GM12878 (cell line): ENCODE measurements around the gene VPS13C. TPM values are rescaled to one million over a fixed set of nuclear protein-coding genes. Genes with fewer than 3 reads are reported as not detected.

Experiments used
- ATAC-seq: fragments of 200-7000 bp; cut with Tn5 transposase; 3 replicates; pipeline ENCODE4 v1.9.1; 2020; ENCODE audit warnings: mild to moderate bottlenecking, moderate library complexity
- BruUV-seq: library from RNA; stranded (reverse); fragments of 400-500 nt; replicated peaks from 2 replicates; lab custom pipeline; 2021; lab: Mats Ljungman, UMichigan
- CTCF ChIA-PET: fragments of 300-600 bp; sonication (Branson Sonifier 250); formaldehyde crosslinking; extraction: SDS; loops from one replicate; lab custom pipeline; 2021; ENCODE audit warnings: inconsistent platforms; lab: Yijun Ruan, JAX
- POLR2A ChIA-PET: fragments of 350-600 bp; formaldehyde crosslinking; extraction: SDS; loops from one replicate; lab custom pipeline; 2021; ENCODE audit warnings: inconsistent platforms; lab: Charles Lee
- RAD21 ChIA-PET: fragments of 300-600 bp; sonication (Branson Sonifier 250); formaldehyde crosslinking; loops from one replicate; lab custom pipeline; 2023; ENCODE audit warnings: antibody characterized with exemption; ENCODE audit not compliant: unreplicated experiment; lab: Charles Lee
- SMC1A ChIA-PET: fragments of 300-600 bp; sonication (Branson Sonifier 250); formaldehyde crosslinking; loops from one replicate; lab custom pipeline; 2023; ENCODE audit not compliant: unreplicated experiment, uncharacterized antibody; lab: Charles Lee
- DNase-seq: peaks from one replicate; pipeline ENCODE4 v3.0.0-alpha.2; 2011; ENCODE audit warnings: low read depth, low spot score
- FAIRE-seq: peaks from 3 replicates; lab custom pipeline; 2011; peaks lifted over from hg19 to GRCh38; lab: Jason Lieb, UNC
- H2AFZ ChIP-seq: 2 replicates; pipeline ENCODE4 v1.6.0; 2011; ENCODE audit warnings: low read depth, low read length, control low read depth; ENCODE audit not compliant: control insufficient read depth
- H3K27ac ChIP-seq: 2 replicates; pipeline ENCODE4 v1.5.1; 2011; ENCODE audit warnings: control low read depth; ENCODE audit not compliant: control insufficient read depth, insufficient read depth
- H3K27me3 ChIP-seq, 2 experiments: replicated peaks in 1 of 2; 2 replicates each; pipeline versions ENCODE4 v1.6.0 to v1.6.1; 2011; ENCODE audit warnings: low read length in 1 of 2; ENCODE audit not compliant: control insufficient read depth in 2 of 2, insufficient read depth in 2 of 2
- H3K36me3 ChIP-seq, 2 experiments: 2 replicates each; pipeline ENCODE4 v1.5.1; 2011; ENCODE audit warnings: low read length in 1 of 2; ENCODE audit not compliant: control insufficient read depth in 2 of 2, insufficient read depth in 2 of 2
- H3K4me1 ChIP-seq: 2 replicates; pipeline ENCODE4 v1.6.1; 2011; ENCODE audit warnings: mild to moderate bottlenecking, low read length, moderate library complexity, mixed read lengths; ENCODE audit not compliant: control insufficient read depth, insufficient read depth
- H3K4me2 ChIP-seq: 2 replicates; pipeline ENCODE4 v1.6.0; 2011; ENCODE audit warnings: control low read depth; ENCODE audit not compliant: control insufficient read depth, insufficient read depth
- H3K4me3 ChIP-seq: fragments of 200-600 bp; sonication (generic); 2 replicates; pipeline ENCODE4 v1.5.1; 2016
- H3K79me2 ChIP-seq: 2 replicates; pipeline ENCODE4 v1.6.0; 2011; ENCODE audit warnings: low read length; ENCODE audit not compliant: control insufficient read depth, insufficient read depth
- H3K9ac ChIP-seq: 2 replicates; pipeline ENCODE4 v1.8.0; 2011; ENCODE audit warnings: low read length, control low read depth, mixed read lengths; ENCODE audit not compliant: control insufficient read depth, insufficient read depth
- H3K9me3 ChIP-seq: replicated peaks from 3 replicates; pipeline ENCODE4 v1.5.1; 2011; ENCODE audit warnings: mild to moderate bottlenecking, low read length; ENCODE audit not compliant: control insufficient read depth, insufficient read depth
- H4K20me1 ChIP-seq: 2 replicates; pipeline ENCODE4 v1.6.0; 2011; ENCODE audit not compliant: control insufficient read depth, insufficient read depth
- BCL11A ChIP-seq: IDR thresholded peaks from 2 replicates; pipeline ENCODE4 v1.6.1; 2011; ENCODE audit warnings: low read depth, low read length
- E2F8 ChIP-seq: fragments of 450-650 bp; IDR thresholded peaks from 2 replicates; pipeline ENCODE4 v1.6.1; 2018; ENCODE audit warnings: mild to moderate bottlenecking, low read depth, moderate library complexity; ENCODE audit not compliant: partially characterized antibody
- EED ChIP-seq: sonication (generic); IDR thresholded peaks from 2 replicates; pipeline ENCODE4 v1.6.1; 2016; ENCODE audit warnings: antibody characterized with exemption, low read depth
- IKZF1 ChIP-seq: fragments of 450-650 bp; conservative IDR thresholded peaks from 2 replicates; pipeline ENCODE4 v1.6.1; 2017; ENCODE audit warnings: antibody characterized with exemption, mild to moderate bottlenecking
- MAX ChIP-seq: IDR thresholded peaks from 2 replicates; pipeline ENCODE4 v1.6.1; 2012; ENCODE audit warnings: low read depth, low read length, improper control_type of control experiment
- RAD21 ChIP-seq: IDR thresholded peaks from 2 replicates; pipeline ENCODE4 v1.6.1; 2011; ENCODE audit warnings: mild to moderate bottlenecking, low read depth, low read length, moderate library complexity; ENCODE audit not compliant: insufficient read depth
- RBBP5 ChIP-seq: fragments of 200-600 bp; sonication (generic); conservative IDR thresholded peaks from 2 replicates; pipeline ENCODE4 v1.6.1; 2016
- SMARCA5 ChIP-seq: fragments of 450-650 bp; IDR thresholded peaks from 2 replicates; pipeline ENCODE4 v1.6.1; 2017; ENCODE audit warnings: mild to moderate bottlenecking
- SP1 ChIP-seq: IDR thresholded peaks from one replicate; pipeline ENCODE4 v1.6.1; 2011; ENCODE audit warnings: low read depth, low read length
- SPI1 ChIP-seq: IDR thresholded peaks from 2 replicates; pipeline ENCODE4 v1.6.1; 2011; ENCODE audit warnings: low read depth, mild to moderate bottlenecking, low read length, moderate library complexity, borderline replicate concordance; ENCODE audit not compliant: insufficient read depth
- USF2 ChIP-seq: IDR thresholded peaks from 2 replicates; pipeline ENCODE4 v1.6.1; 2011; ENCODE audit warnings: low read depth, low read length, improper control_type of control experiment, borderline replicate concordance
- ZNF592 ChIP-seq: fragments of 450-650 bp; IDR thresholded peaks from 2 replicates; pipeline ENCODE4 v1.6.1; 2017; ENCODE audit warnings: mild to moderate bottlenecking, moderate library complexity
- ZSCAN29 ChIP-seq: fragments of 450-650 bp; IDR thresholded peaks from 2 replicates; pipeline ENCODE4 v1.6.1; 2017; ENCODE audit warnings: mild to moderate bottlenecking, moderate library complexity
- in situ Hi-C: fragments of 300-500 bp; cut with MboI; formaldehyde crosslinking; loops from 9 replicates; pipeline ENCODE4 v1.14.3; 2018; ENCODE audit warnings: mixed read lengths
- intact Hi-C: fragments of 100-400 bp; cut with micrococcal nuclease; formaldehyde crosslinking; loops from one replicate; pipeline ENCODE4 v1.14.2; 2022; ENCODE audit not compliant: unreplicated experiment
- polyA plus RNA-seq, 11 experiments: library from polyadenylated mRNA; depleted of rRNA in 4 of 11; unstranded in 6 of 11; stranded (reverse) in 5 of 11; fragments of >200 nt; fragmentation: Nextera tagmentation in 4 of 11; fragmentation: Illumina TruSeq in 1 of 11; extraction: Ambion mirVana in 4 of 11; extraction: Trizol in 1 of 11; gene quantifications; 1 replicate in 1 of 11; 2 replicates in 10 of 11; pipeline versions ENCODE4 v1.2.1 to v1.2.3, GENCODE V29; 2011 to 2016; ENCODE audit warnings: inconsistent platforms in 2 of 11, missing spikeins in 2 of 11, low read depth in 1 of 11
- total RNA-seq, 4 experiments: library from RNA; depleted of rRNA in 3 of 4; stranded (reverse); fragments of >200 nt in 3 of 4; fragmentation: Illumina TruSeq in 1 of 4; extraction: Trizol in 1 of 4; gene quantifications; 2 replicates each; pipeline versions ENCODE4 v1.2.1 to v1.2.3, GENCODE V29; 2013 to 2021

The VPS13C gene
- total and polyA plus RNA-seq, 10 of the 15 experiments (the other 5 are each of a cell fraction or from before 2014, with no cell fraction given), result 9.3 to 53.1 (median 31.8) TPM

- Histone ChIP-seq H3K27me3 (no peaks in the 10 kb centered on the region), H3K9me3 (peaks cover 2% of the 10 kb centered on the region; the same call in 2 of the 3 replicates), H3K36me3 (peaks cover 0 to 17% of the 10 kb centered on the region in 2 experiments; a peak in 2 of 4 replicates), H3K4me3 (no peak overlapping the region), H3K4me1 (no peaks in the 10 kb centered on the region), H3K4me2 (no peak overlapping the region), H3K79me2 (no peaks in the 10 kb centered on the region), H2AFZ (no peak overlapping the region), H3K27ac (no peak overlapping the region), H3K9ac (no peak overlapping the region), H4K20me1 (no peaks in the 10 kb centered on the region)
- in situ Hi-C loops (no loop called here), intact Hi-C loops (no loop called here)
- FAIRE-seq (no peak), DNase-seq (no peak), ATAC-seq (no peak)
- ChIA-PET CTCF (interaction anchor here (0.8 to 1.3 kb wide), 2 partner anchors 8 to 68 kb away, joined by 3 to 5 read pairs; partner anchors contain the start of gene VPS13C), POLR2A (no interaction called here), RAD21 (interaction anchor here (1.4 kb wide), 1 partner anchor 60 kb away, joined by 3 read pairs; no protein-coding TSS in a partner anchor), SMC1A (interaction anchor here (0.7 to 1.4 kb wide), 4 partner anchors 9 to 89 kb away, joined by 3 read pairs; no protein-coding TSS in a partner anchor)
- no TSS peak for BruUV-seq
- TF ChIP-seq SMARCA5, result no peak
- no peak for TF ChIP-seq ZNF592
- no peak for TF ChIP-seq EED
- TF ChIP-seq MAX, result no peak
- TF ChIP-seq USF2, result no peak
- TF ChIP-seq E2F8, result no peak
- no peak for TF ChIP-seq IKZF1
- TF ChIP-seq ZSCAN29, result no peak
- TF ChIP-seq RBBP5, result no peak
- TF ChIP-seq SPI1, result no peak
- no peak for TF ChIP-seq SP1
- TF ChIP-seq BCL11A, result no peak
- TF ChIP-seq RAD21, result no peak
Observed at GRCh38 chr15:61992518-61992917, 67.7 kb downstream of the VPS13C start.
